Measurements from ENCODE around the gene TSPAN18.

GRCh38 chr11:44694443-44694842 lies 32.3 kb upstream of the TSPAN18 start:
- TF ChIP-seq CTCF (IDR thresholded peaks at IDR 0.05), result no peak
- no peak for TF ChIP-seq POLR2A (IDR thresholded peaks at IDR 0.05)
- no peak for TF ChIP-seq EP300 (IDR thresholded peaks at IDR 0.05)

Measured in tibial nerve (tissue), 4 donors.